Lung (tissue), 12 donors: ENCODE measurements around the gene FKBP10. TPM values are rescaled to one million over a fixed set of nuclear protein-coding genes. Genes with fewer than 3 reads are reported as not detected.

Experiments used
- ATAC-seq: fragments of 200-7000 bp; cut with Tn5 transposase; one replicate; pipeline ENCODE4 v1.9.1; 2020; ENCODE audit warnings: moderate number of reproducible peaks; ENCODE audit not compliant: insufficient read depth, low FRiP score
- DNase-seq, 3 donors: peaks; one replicate each; pipeline ENCODE4 v3.0.0-alpha.2; 2013 to 2017
- H3K27ac ChIP-seq, 2 donors: one replicate each; pipeline ENCODE4 v1.5.1; 2013; ENCODE audit warnings: mild to moderate bottlenecking in 2 of 2, moderate library complexity in 2 of 2, control low read depth in 1 of 2, inconsistent platforms in 1 of 2, low read depth in 1 of 2, low read length in 1 of 2
- H3K27me3 ChIP-seq, 3 donors: one replicate each; pipeline ENCODE4 v1.5.1; 2013; ENCODE audit warnings: low read length in 2 of 3; ENCODE audit not compliant: control insufficient read depth in 3 of 3, insufficient read depth in 3 of 3
- H3K36me3 ChIP-seq, 4 donors: one replicate each; pipeline ENCODE4 v1.5.1; 2013; ENCODE audit warnings: low read length in 4 of 4, mild to moderate bottlenecking in 1 of 4, moderate library complexity in 1 of 4; ENCODE audit not compliant: control insufficient read depth in 4 of 4, insufficient read depth in 4 of 4
- H3K4me1 ChIP-seq, 5 donors: one replicate each; pipeline ENCODE4 v1.5.1; 2013; ENCODE audit warnings: low read length in 5 of 5, mild to moderate bottlenecking in 2 of 5, moderate library complexity in 1 of 5; ENCODE audit not compliant: control insufficient read depth in 5 of 5, insufficient read depth in 5 of 5
- H3K4me3 ChIP-seq: one replicate; pipeline ENCODE4 v1.5.1; 2013; ENCODE audit warnings: mild to moderate bottlenecking, control low read depth, moderate library complexity
- H3K9ac ChIP-seq, 2 donors: one replicate each; pipeline ENCODE4 v1.5.1; 2013; ENCODE audit warnings: low read length in 2 of 2, control low read depth in 1 of 2; ENCODE audit not compliant: insufficient read depth in 1 of 2
- H3K9me3 ChIP-seq, 4 donors: one replicate each; pipeline ENCODE4 v1.5.1; 2013; ENCODE audit warnings: low read length in 3 of 4, mild to moderate bottlenecking in 1 of 4, moderate library complexity in 1 of 4; ENCODE audit not compliant: control insufficient read depth in 4 of 4, insufficient read depth in 3 of 4
- CTCF ChIP-seq: IDR thresholded peaks from 2 replicates; pipeline ENCODE4 v1.5.1; 2012; ENCODE audit warnings: mild to moderate bottlenecking; ENCODE audit errors: control extremely low read depth, extremely low read depth
- whole genome bisulfite sequencing, 2 donors: extraction: QIAGEN DNeasy Blood & Tissue Kit; methylation state at CpG; one replicate each; pipeline ENCODE4 v1.1.7; 2013; 5-methylcytosine and 5-hydroxymethylcytosine counted together
- polyA plus RNA-seq, 2 donors: library from polyadenylated mRNA; stranded (reverse); fragments of 200-250 nt; gene quantifications; one replicate each; pipeline ENCODE4 v1.2.1, GENCODE V29; 2013
- total RNA-seq, 2 donors: library from RNA; depleted of rRNA in 1 of 2; stranded (reverse); fragments of >200 nt in 1 of 2; gene quantifications; one replicate each; pipeline ENCODE4 v1.2.1, GENCODE V29; 2014 to 2021
- donor health status: control.
- donor health status: control.
- donor health status: Bipolar disorder and iron deficiency.
- donor health status: healthy.
- donor health status: DM: yes; HTN: yes; CAD: no.

Gene FKBP10
- total and polyA plus RNA-seq, 4 donors = 32.6 to 64.4 (median 48.3) TPM

GRCh38 chr17:41801374-41802271, 11.2 kb upstream of the FKBP10 start:
- ATAC-seq (peak; percentile 84), DNase-seq (peak; percentile 85 to 86 (median 85))
- peak; percentile 93 for TF ChIP-seq CTCF
- Histone ChIP-seq H3K27me3 (no peaks in the 10 kb centered on the region), H3K4me3 (no peak overlapping the region), H3K27ac (peak overlapping the region in 1 of 2 donors; percentile 60), H3K9ac (no peak overlapping the region), H3K4me1 (peaks cover 0 to 10% (median 5%) of the 10 kb centered on the region in 5 donors), H3K9me3 (no peaks in the 10 kb centered on the region), H3K36me3 (peaks cover 0 to 6% (median 3%) of the 10 kb centered on the region in 4 donors)
- 16 to 26% methylated on average over 14 of the region's 14 CpGs for WGBS, 2 donors

- no peaks in the 10 kb centered on the region for H3K9me3 ChIP-seq
- H3K9ac ChIP-seq = no peak overlapping the region
- peaks cover 0 to 10% (median 5%) of the 10 kb centered on the region in 5 donors for H3K4me1 ChIP-seq
- 71 to 77% methylated on average over 23 to 24 of the region's 24 CpGs for WGBS, 2 donors
- H3K27me3 ChIP-seq = no peaks in the 10 kb centered on the region
- no peak overlapping the region for H3K27ac ChIP-seq
- DNase-seq = no peak
- H3K4me3 ChIP-seq = no peak overlapping the region
- TF ChIP-seq CTCF = no peak
- peaks cover 0 to 10% (median 4%) of the 10 kb centered on the region in 4 donors for H3K36me3 ChIP-seq
- ATAC-seq = no peak
Measured at GRCh38 chr17:41803049-41804020, 9.5 kb upstream of the FKBP10 start.

- Histone ChIP-seq H3K9me3 (no peaks in the 10 kb centered on the region), H3K36me3 (peaks cover 0 to 10% (median 4%) of the 10 kb centered on the region in 4 donors), H3K9ac (no peak overlapping the region), H3K27me3 (no peaks in the 10 kb centered on the region), H3K4me1 (peaks cover 0 to 14% (median 10%) of the 10 kb centered on the region in 5 donors), H3K4me3 (no peak overlapping the region), H3K27ac (no peak overlapping the region)
- ATAC-seq (no peak), DNase-seq (no peak)
- WGBS, 2 donors = 91 to 93% methylated on average over 8 of the region's 8 CpGs
- TF ChIP-seq CTCF = no peak
Measured at GRCh38 chr17:41806685-41807445, 5.9 kb upstream of the FKBP10 start.
